ENCODE data around the gene TLK2.
A peak's percentile ranks its signal among the peaks of the same experiment; 100 is the strongest.
"Not testable (repeated sequence)": the region's sequence is repeated elsewhere in the genome, so short reads cannot be mapped to it uniquely, and the experiment has no call there.

The TLK2 gene

GRCh38 chr17:62490990-62491389 lies 12.4 kb downstream of the TLK2 start:
- not testable (repeated sequence) for DNase-seq

GRCh38 chr17:62493049-62493655 lies 14.5 kb downstream of the TLK2 start:
- DNase-seq = not testable (repeated sequence)

DNA sequence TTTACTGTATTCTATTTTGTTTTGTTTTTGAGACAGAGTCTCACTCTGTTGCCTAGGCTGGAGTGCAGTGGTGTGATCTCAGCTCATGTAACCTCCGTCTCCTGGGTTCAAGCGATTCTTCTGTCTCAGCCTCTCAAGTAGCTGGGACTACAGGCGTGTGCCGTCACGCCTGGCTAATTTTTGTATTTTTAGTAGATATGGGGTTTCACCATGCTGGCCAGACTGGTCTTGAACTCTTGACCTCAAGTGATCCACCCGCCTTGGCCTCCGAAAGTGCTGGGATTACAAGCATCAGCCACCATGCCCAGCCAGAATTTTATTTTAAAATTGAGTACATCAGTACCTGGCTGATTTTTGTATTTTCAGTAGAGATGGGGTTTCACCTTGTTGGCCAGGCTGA lies 15.4 kb downstream of the TLK2 start:
- not testable (repeated sequence) for DNase-seq

GRCh38 chr17:62496344-62496743 lies 17.7 kb downstream of the TLK2 start:
- DNase-seq = not testable (repeated sequence)

DNA sequence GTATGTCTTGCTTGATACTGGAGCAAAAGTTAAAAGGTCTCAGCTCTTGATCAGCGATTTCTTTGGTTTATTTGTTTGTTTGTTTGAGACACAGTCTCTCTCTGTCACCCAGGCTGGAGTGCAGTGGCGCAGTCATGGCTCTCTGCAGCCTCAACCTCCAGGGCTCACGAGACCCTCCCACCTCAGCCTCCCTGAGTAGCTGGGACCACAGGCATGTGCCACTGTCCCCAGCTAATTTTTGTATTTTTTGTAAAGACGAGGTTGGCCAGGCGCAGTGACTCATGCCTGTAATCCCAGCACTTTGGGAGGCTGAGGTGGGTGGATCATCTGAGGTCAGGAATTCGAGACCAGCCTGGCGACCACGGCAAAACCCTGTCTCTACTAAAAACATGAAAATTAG lies 20.2 kb downstream of the TLK2 start:
- not testable (repeated sequence) for DNase-seq

DNA sequence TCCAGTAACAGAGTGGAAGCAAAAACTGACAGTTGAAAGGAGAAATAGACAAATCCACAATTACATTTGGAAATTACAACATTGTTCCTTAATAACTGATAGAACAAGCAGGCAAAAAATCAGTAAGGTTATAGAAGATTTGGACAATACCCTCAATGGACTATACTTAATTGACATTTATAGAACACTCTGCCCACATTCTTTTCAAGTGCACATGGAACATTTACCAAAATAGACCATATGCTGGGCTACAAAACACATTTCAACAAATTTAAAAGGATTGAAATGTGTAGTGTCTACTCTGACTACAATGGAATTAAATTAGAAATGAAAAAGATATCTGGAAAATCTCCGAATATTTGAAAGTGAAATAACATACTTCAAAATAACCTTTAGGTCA lies 21.8 kb downstream of the TLK2 start:
- not testable (repeated sequence) for DNase-seq

- not testable (repeated sequence) for DNase-seq
Observed at GRCh38 chr17:62504857-62505256, 26.2 kb downstream of the TLK2 start.

DNA sequence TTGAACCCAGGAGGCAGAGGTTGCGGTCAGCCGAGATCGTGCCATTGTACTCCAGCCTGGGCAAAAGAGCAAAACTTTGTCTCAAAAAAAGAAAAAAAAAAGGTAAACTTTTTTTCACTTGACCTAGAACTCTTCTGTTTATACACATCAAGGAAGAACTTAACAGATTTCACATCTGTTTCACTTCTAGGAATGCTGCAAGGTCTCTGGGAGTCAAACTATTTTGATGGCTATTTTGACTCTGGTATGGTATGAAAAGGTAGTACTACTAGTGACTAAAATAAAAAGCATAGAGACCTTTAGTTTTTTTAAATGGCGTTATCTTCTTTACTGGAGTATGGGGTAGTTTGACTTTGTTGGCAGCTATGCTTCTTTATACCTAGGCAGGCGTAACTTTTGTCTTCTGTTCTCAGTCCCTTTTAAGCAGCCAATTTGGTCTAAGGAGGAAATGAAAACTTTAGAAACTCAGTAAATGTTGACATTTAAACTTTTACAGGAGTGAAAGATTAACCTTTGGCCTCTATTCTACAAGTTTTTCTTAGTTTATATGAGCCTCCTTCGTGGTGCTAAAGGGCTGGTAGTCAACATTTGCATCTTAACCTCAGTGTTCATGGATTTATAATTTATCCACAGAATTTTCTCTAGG lies 28.7 kb downstream of the TLK2 start:
- not testable (repeated sequence) for DNase-seq

GRCh38 chr17:62510247-62510819 lies 31.7 kb downstream of the TLK2 start:
- not testable (repeated sequence) for DNase-seq

GRCh38 chr17:62511014-62511413 lies 32.4 kb downstream of the TLK2 start:
- not testable (repeated sequence) for DNase-seq

- DNase-seq = not testable (repeated sequence)
Observed at GRCh38 chr17:62516376-62516775, 37.8 kb downstream of the TLK2 start.

GRCh38 chr17:62521295-62521694 lies 42.7 kb downstream of the TLK2 start:
- not testable (repeated sequence) for DNase-seq

DNA sequence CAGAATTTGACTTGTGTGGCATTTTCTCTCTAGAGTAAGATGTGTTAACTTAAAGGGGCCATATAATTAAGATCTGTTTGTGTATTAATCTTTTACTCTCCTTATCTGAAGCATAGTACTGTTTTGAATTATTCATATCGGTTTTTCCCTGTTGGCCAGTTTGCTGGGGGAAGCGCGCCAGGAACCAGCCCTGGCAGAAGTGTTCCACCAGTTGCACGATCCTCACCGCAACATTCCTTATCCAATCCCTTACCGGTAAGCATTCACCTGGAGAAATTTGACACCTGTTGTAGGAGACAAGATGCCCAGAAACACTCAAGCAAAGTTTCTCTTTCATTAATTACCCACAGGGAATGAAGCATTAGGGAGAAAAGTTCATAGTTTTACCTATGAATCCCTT lies 45.5 kb downstream of the TLK2 start:
- DNase-seq = not testable (repeated sequence)

GRCh38 chr17:62525317-62525716 lies 46.7 kb downstream of the TLK2 start:
- DNase-seq = not testable (repeated sequence)

GRCh38 chr17:62530936-62531335 lies 52.3 kb downstream of the TLK2 start:
- not testable (repeated sequence) for DNase-seq

- not testable (repeated sequence) for DNase-seq
Observed at GRCh38 chr17:62536557-62536956, 57.9 kb downstream of the TLK2 start.

- DNase-seq = not testable (repeated sequence)
Observed at GRCh38 chr17:62541073-62541472, 62.4 kb downstream of the TLK2 start.

- DNase-seq = not testable (repeated sequence)
Observed at GRCh38 chr17:62543278-62543775, 64.7 kb downstream of the TLK2 start.

GRCh38 chr17:62546066-62546465 lies 67.4 kb downstream of the TLK2 start:
- not testable (repeated sequence) for DNase-seq

- peak; percentile 20 for DNase-seq
Observed at GRCh38 chr17:62552851-62553659, 74.4 kb downstream of the TLK2 start.

DNA sequence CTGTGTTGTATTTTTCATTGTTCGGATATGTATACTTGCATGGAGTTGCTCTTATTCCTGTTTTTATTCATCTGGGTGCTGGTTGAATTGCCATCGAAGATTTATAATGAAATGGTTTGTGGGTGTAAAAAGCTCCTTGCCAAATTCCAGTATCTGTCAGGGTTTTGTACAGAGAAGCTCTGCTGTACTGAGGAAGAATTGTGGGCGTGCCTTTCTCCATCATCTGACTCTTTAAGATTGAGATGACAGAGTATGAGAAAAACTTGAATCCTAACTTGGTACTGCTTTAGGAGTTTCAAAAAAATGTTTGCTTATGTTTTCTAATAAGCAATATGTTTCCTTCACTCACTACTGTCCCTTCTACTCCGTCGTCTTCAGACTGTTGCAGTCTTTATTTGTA lies 78.9 kb downstream of the TLK2 start:
- DNase-seq = not testable (repeated sequence)

- DNase-seq = not testable (repeated sequence)
Observed at GRCh38 chr17:62558941-62559340, 80.3 kb downstream of the TLK2 start.

GRCh38 chr17:62560971-62561370 lies 82.3 kb downstream of the TLK2 start:
- DNase-seq = not testable (repeated sequence)

All from activated CD8-positive, alpha-beta memory T cell treated with anti-CD3 and anti-CD28 coated beads, Interleukin-2, amount 50 U/mL, for 4 hours (primary cell).